Gastrocnemius medialis (tissue), 4 donors: ENCODE results near the gene AGGF1.

Source experiments
- CTCF ChIP-seq, 5 experiments: fragments of 450-650 bp in 3 of 5; fragments of 200-600 bp in 2 of 5; sonication (generic) in 2 of 5; IDR thresholded peaks in 4 of 5; conservative IDR thresholded peaks in 1 of 5; 1 replicate in 4 of 5; 2 replicates in 1 of 5; pipeline ENCODE4 v1.5.1; 2016 to 2019; ENCODE audit warnings: antibody characterized with exemption in 5 of 5, mild to moderate bottlenecking in 3 of 5, moderate library complexity in 3 of 5
- POLR2A ChIP-seq, 2 donors: fragments of 450-650 bp; IDR thresholded peaks; one replicate each; pipeline ENCODE4 v1.6.1; 2017; ENCODE audit warnings: antibody characterized with exemption in 2 of 2, mild to moderate bottlenecking in 2 of 2, moderate library complexity in 2 of 2

- TF ChIP-seq CTCF (IDR thresholded peaks at IDR 0.05 in 4 of 5, conservative IDR thresholded peaks at IDR 0.05 in 1 of 5) (no peak), POLR2A (IDR thresholded peaks at IDR 0.05) (no peak)
Measured at GRCh38 chr5:77082280-77082679, 52.1 kb downstream of the AGGF1 start.
